PFSK-1 (cell line): Measurements from ENCODE around the gene SLC1A6.

Experiments used
- POLR2AphosphoS5 ChIP-seq: IDR thresholded peaks from 2 replicates; pipeline ENCODE4 v1.6.1; 2012; ENCODE audit warnings: low read depth, mild to moderate bottlenecking, control low read depth, low read length, moderate library complexity
- REST ChIP-seq, 2 experiments: IDR thresholded peaks; 2 replicates each; pipeline versions ENCODE4 v1.6.1 to v1.8.0; 2011 to 2012; ENCODE audit warnings: low read depth in 2 of 2, low read length in 2 of 2, control low read depth in 1 of 2, inconsistent platforms in 1 of 2, mild to moderate bottlenecking in 1 of 2, moderate library complexity in 1 of 2; ENCODE audit not compliant: insufficient read depth in 1 of 2
- SIN3A ChIP-seq: IDR thresholded peaks from 2 replicates; pipeline ENCODE4 v1.6.1; 2012; ENCODE audit warnings: mild to moderate bottlenecking, low read length, moderate library complexity, borderline replicate concordance; ENCODE audit not compliant: insufficient read depth
- TAF1 ChIP-seq: IDR thresholded peaks from 2 replicates; pipeline ENCODE4 v1.6.1; 2012; ENCODE audit warnings: low read length, control low read depth, borderline replicate concordance; ENCODE audit not compliant: insufficient read depth

DNA sequence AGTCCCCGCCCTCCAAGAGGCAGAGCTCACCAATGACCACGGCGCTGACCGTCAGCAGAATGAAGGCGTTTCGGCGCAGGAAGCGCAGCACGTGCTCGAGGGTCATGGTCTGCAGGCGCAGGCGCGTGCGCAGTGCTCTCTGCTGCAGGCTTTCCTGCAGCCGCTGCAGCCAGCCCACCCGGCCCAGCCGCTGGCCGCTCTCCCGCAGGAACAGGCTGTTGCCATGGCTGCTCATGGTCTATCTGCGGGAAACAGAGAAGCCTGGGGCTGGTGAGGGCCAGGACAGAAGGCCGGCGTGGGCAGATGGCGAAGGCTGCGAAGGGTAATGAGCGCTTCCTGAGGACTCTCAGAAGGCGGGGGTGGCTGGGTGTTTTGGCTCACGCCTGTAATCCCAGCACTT is 7.0 kb downstream of the SLC1A6 start:
- TF ChIP-seq POLR2AphosphoS5 (no peak), REST (IDR thresholded peaks at IDR 0.05; ENCODE audit: insufficient read depth in 1 of 2, low read depth in 2 of 2, low read length in 2 of 2) (no peak), SIN3A (no peak), TAF1 (no peak)
